OCI-LY7 (cell line): ENCODE results near the gene YBX1. TPM values are rescaled to one million over a fixed set of nuclear protein-coding genes. Genes with fewer than 3 reads are reported as not detected.

Source experiments
- BruUV-seq: library from RNA; stranded (reverse); fragments of 400-500 nt; replicated peaks from 2 replicates; lab custom pipeline; 2021; lab: Mats Ljungman, UMichigan
- CTCF ChIA-PET: fragments of 300-600 bp; sonication (Branson Sonifier 250); formaldehyde crosslinking; loops from one replicate; lab custom pipeline; 2022; ENCODE audit warnings: antibody characterized with exemption; ENCODE audit not compliant: unreplicated experiment; lab: Charles Lee
- POLR2A ChIA-PET: fragments of 300-600 bp; sonication (Branson Sonifier 250); formaldehyde crosslinking; loops from one replicate; lab custom pipeline; 2022; ENCODE audit warnings: antibody characterized with exemption; lab: Charles Lee
- DNase-seq: peaks from one replicate; pipeline ENCODE4 v3.0.0-alpha.2; 2015; ENCODE audit warnings: low spot score
- H2AFZ ChIP-seq: fragments of 200-600 bp; sonication (generic), shearing (Covaris generic); 2 replicates; pipeline ENCODE4 v1.6.1; 2014; ENCODE audit warnings: mild to moderate bottlenecking, antibody characterized with exemption, low read length, moderate library complexity
- H3K27ac ChIP-seq: fragments of 200-600 bp; sonication (generic); 2 replicates; pipeline ENCODE4 v1.5.1; 2014; ENCODE audit warnings: mixed run types, low read depth, mild to moderate bottlenecking, moderate library complexity, low read length, inconsistent platforms; ENCODE audit not compliant: poor library complexity, severe bottlenecking
- H3K36me3 ChIP-seq: fragments of 200-600 bp; sonication (generic); 2 replicates; pipeline ENCODE4 v1.6.1; 2014; ENCODE audit warnings: mild to moderate bottlenecking, antibody characterized with exemption, low read length, moderate library complexity, mixed read lengths; ENCODE audit not compliant: insufficient read depth
- H3K4me1 ChIP-seq: fragments of 200-600 bp; sonication (generic); 2 replicates; pipeline ENCODE4 v1.5.1; 2014; ENCODE audit warnings: mild to moderate bottlenecking, low read length; ENCODE audit not compliant: insufficient read depth, poor library complexity, severe bottlenecking
- H3K4me2 ChIP-seq: fragments of 200-600 bp; sonication (generic); 2 replicates; pipeline ENCODE4 v1.6.1; 2014; ENCODE audit warnings: mild to moderate bottlenecking, low read length
- H3K4me3 ChIP-seq: fragments of 200-600 bp; sonication (generic); 2 replicates; pipeline ENCODE4 v1.5.1; 2014; ENCODE audit warnings: mild to moderate bottlenecking, low read depth, low read length; ENCODE audit not compliant: poor library complexity, severe bottlenecking
- H3K79me2 ChIP-seq: fragments of 200-600 bp; sonication (generic); 2 replicates; pipeline ENCODE4 v1.6.1; 2016; ENCODE audit warnings: low read depth, mild to moderate bottlenecking, low read length, moderate library complexity, mixed read lengths; ENCODE audit not compliant: insufficient read depth
- H3K9me2 ChIP-seq: fragments of 200-600 bp; sonication (generic); 2 replicates; pipeline ENCODE4 v1.6.1; 2016; ENCODE audit warnings: mild to moderate bottlenecking, low read length, mixed read lengths; ENCODE audit not compliant: insufficient read depth
- H3K9me3 ChIP-seq: fragments of 200-600 bp; sonication (generic); 2 replicates; pipeline ENCODE4 v1.6.1; 2014; ENCODE audit warnings: mild to moderate bottlenecking, mixed run types, low read length, mixed read lengths
- H4K20me1 ChIP-seq: fragments of 200-600 bp; sonication (generic); 2 replicates; pipeline ENCODE4 v1.6.1; 2014; ENCODE audit warnings: mild to moderate bottlenecking, antibody characterized with exemption, low read length, moderate library complexity, mixed read lengths; ENCODE audit not compliant: insufficient read depth
- EZH2phosphoT487 ChIP-seq: fragments of 200-600 bp; sonication (generic); IDR thresholded peaks from 2 replicates; pipeline ENCODE4 v1.6.1; 2018; ENCODE audit warnings: low read depth, borderline replicate concordance, mild to moderate bottlenecking, mixed run types, antibody characterized with exemption, low read length, moderate library complexity, mixed read lengths
- intact Hi-C: fragments of 100-400 bp; cut with micrococcal nuclease; formaldehyde crosslinking; loops from one replicate; pipeline ENCODE4 v1.10.0; 2022; ENCODE audit not compliant: unreplicated experiment
- total RNA-seq, 2 experiments: library from RNA; depleted of rRNA in 1 of 2; stranded (reverse); fragments of >200 nt in 1 of 2; shearing (Covaris generic) in 1 of 2; gene quantifications; 2 replicates each; pipeline ENCODE4 v1.2.3, GENCODE V29; 2014 to 2022
- TF ChIP-seq, protein P1 (sequence below): fragments of 200-600 bp; sonication (generic); conservative IDR thresholded peaks from 2 replicates; pipeline ENCODE4 v1.5.1; 2014; ENCODE audit warnings: mild to moderate bottlenecking, antibody characterized with exemption, low read length, moderate library complexity, mixed read lengths

Gene YBX1
- total RNA-seq, 2 experiments from 2014 or later: 750 to 956 TPM

- Histone ChIP-seq H2AFZ (no peak overlapping the region), H3K9me3 (0 out of 2 replicates have a peak, but pooled peaks cover 5% of the 10 kb centered on the region), H3K27ac (no peak overlapping the region), H4K20me1 (no peaks in the 10 kb centered on the region), H3K4me2 (no peak overlapping the region), H3K79me2 (no peaks in the 10 kb centered on the region), H3K4me3 (no peak overlapping the region), H3K9me2 (no peaks in the 10 kb centered on the region), H3K36me3 (no peaks in the 10 kb centered on the region), H3K4me1 (no peaks in the 10 kb centered on the region)
- no peak for DNase-seq
- CTCF ChIA-PET: no interaction called here
- BruUV-seq: no TSS peak
- TF ChIP-seq EZH2phosphoT487: no peak
- TF ChIP-seq, protein P1, sequence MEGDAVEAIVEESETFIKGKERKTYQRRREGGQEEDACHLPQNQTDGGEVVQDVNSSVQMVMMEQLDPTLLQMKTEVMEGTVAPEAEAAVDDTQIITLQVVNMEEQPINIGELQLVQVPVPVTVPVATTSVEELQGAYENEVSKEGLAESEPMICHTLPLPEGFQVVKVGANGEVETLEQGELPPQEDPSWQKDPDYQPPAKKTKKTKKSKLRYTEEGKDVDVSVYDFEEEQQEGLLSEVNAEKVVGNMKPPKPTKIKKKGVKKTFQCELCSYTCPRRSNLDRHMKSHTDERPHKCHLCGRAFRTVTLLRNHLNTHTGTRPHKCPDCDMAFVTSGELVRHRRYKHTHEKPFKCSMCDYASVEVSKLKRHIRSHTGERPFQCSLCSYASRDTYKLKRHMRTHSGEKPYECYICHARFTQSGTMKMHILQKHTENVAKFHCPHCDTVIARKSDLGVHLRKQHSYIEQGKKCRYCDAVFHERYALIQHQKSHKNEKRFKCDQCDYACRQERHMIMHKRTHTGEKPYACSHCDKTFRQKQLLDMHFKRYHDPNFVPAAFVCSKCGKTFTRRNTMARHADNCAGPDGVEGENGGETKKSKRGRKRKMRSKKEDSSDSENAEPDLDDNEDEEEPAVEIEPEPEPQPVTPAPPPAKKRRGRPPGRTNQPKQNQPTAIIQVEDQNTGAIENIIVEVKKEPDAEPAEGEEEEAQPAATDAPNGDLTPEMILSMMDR: no peak
- POLR2A ChIA-PET: interaction anchor here (0.5 kb wide), 1 partner anchor 37 kb away, joined by 3 read pairs; no protein-coding TSS in a partner anchor
- intact Hi-C loops: loop anchor here (5.0 kb wide), 1 partner anchor 69 kb away; no protein-coding TSS in a partner anchor
These were observed 36.2 kb upstream of the YBX1 start for GRCh38 chr1:42646056-42646455.

DNA sequence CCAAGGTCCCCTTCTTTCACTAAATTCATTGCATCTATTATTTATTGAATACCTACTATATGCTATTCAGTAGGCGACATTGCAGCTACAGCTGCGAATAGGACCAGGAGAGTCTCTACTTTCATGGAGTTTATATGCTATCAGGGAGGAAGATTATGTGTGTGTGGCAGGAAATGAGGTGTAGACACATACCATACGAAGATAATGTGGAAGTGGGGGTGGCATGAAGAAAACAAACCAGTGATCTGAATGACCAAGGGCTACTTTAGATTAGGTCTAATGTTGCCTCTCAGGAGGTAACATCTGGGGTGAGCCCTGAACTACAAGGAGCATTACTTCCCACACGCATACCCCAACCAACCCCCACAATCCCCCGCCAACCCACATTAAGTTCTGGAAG is 25.0 kb upstream of the YBX1 start:
- H3K27ac ChIP-seq: no peak overlapping the region

More for the DNA sequence above, 25.0 kb upstream of the YBX1 start:
- Histone ChIP-seq H3K4me1 (peaks cover 28% of the 10 kb centered on the region), H3K4me2 (peak overlapping the region; percentile 95), H3K79me2 (peaks cover 34% of the 10 kb centered on the region), H3K9me3 (no peaks in the 10 kb centered on the region), H3K36me3 (peaks cover 31% of the 10 kb centered on the region), H3K9me2 (no peaks in the 10 kb centered on the region), H3K4me3 (peak overlapping the region; percentile 87), H2AFZ (peak overlapping the region; percentile 63; the same call in 1 of the 2 replicates), H4K20me1 (peaks cover 9% of the 10 kb centered on the region; the same call in 1 of the 2 replicates)
- intact Hi-C loops: no loop called here
- no peak for DNase-seq
- ChIA-PET CTCF (interaction anchor here (0.5 kb wide), 1 partner anchor 500 kb away, joined by 9 read pairs; no protein-coding TSS in a partner anchor), POLR2A (interaction anchor here (0.5 to 2.5 kb wide), 2 partner anchors 110 to 325 kb away, joined by 3 to 8 read pairs; partner anchors contain the start of genes C1orf50 and P3H1)
- BruUV-seq: no TSS peak
- TF ChIP-seq, protein P1: no peak
- TF ChIP-seq EZH2phosphoT487: no peak
